DOHH2 (cell line): ENCODE measurements around the gene CLK3.

Experiments
- H3F3A ChIP-seq: fragments of 200-600 bp; sonication (generic), shearing (Covaris generic); 2 replicates; pipeline ENCODE4 v1.6.0; 2016; ENCODE audit warnings: antibody characterized with exemption, mild to moderate bottlenecking; ENCODE audit not compliant: control insufficient read depth, insufficient read depth
- H3K27ac ChIP-seq: fragments of 200-600 bp; sonication (generic); 2 replicates; pipeline ENCODE4 v1.5.1; 2014; ENCODE audit warnings: low read depth, mild to moderate bottlenecking, low read length, moderate library complexity
- H3K27me3 ChIP-seq: fragments of 200-600 bp; sonication (generic); 2 replicates; pipeline ENCODE4 v1.6.1; 2014; ENCODE audit warnings: mild to moderate bottlenecking, low read length, mixed read lengths; ENCODE audit not compliant: control insufficient read depth
- H3K36me3 ChIP-seq: fragments of 200-600 bp; sonication (generic); 2 replicates; pipeline ENCODE4 v1.6.1; 2014; ENCODE audit warnings: mild to moderate bottlenecking, low read length, moderate library complexity, mixed read lengths; ENCODE audit not compliant: control insufficient read depth
- H3K4me1 ChIP-seq: fragments of 200-600 bp; sonication (generic); 2 replicates; pipeline ENCODE4 v1.6.1; 2014; ENCODE audit warnings: mild to moderate bottlenecking, low read length, mixed read lengths; ENCODE audit not compliant: control insufficient read depth
- H3K4me2 ChIP-seq: fragments of 200-600 bp; sonication (generic); 2 replicates; pipeline ENCODE4 v1.6.0; 2014; ENCODE audit warnings: mild to moderate bottlenecking, low read length, moderate library complexity
- H3K4me3 ChIP-seq: fragments of 200-600 bp; sonication (generic); 2 replicates; pipeline ENCODE4 v1.5.1; 2014; ENCODE audit warnings: mild to moderate bottlenecking, low read length, mixed read lengths
- H3K79me2 ChIP-seq: fragments of 200-600 bp; sonication (generic); 2 replicates; pipeline ENCODE4 v1.6.1; 2014; ENCODE audit warnings: mild to moderate bottlenecking, low read length, mixed read lengths; ENCODE audit not compliant: control insufficient read depth
- H3K9me2 ChIP-seq: fragments of 200-600 bp; sonication (generic); replicated peaks from 2 replicates; pipeline ENCODE4 v1.6.1; 2014; ENCODE audit warnings: mild to moderate bottlenecking, low read length, mixed read lengths; ENCODE audit not compliant: control insufficient read depth
- H3K9me3 ChIP-seq: fragments of 200-600 bp; sonication (generic); 2 replicates; pipeline ENCODE4 v1.6.1; 2014; ENCODE audit warnings: antibody characterized with exemption, low read length, mixed read lengths; ENCODE audit not compliant: control insufficient read depth, insufficient read depth
- H4K20me1 ChIP-seq: fragments of 200-600 bp; sonication (generic); 2 replicates; pipeline ENCODE4 v1.6.0; 2014; ENCODE audit warnings: low read depth, mild to moderate bottlenecking, antibody characterized with exemption, low read length, moderate library complexity; ENCODE audit not compliant: control insufficient read depth, insufficient read depth
- CTCF ChIP-seq: fragments of 200-600 bp; sonication (generic); IDR thresholded peaks from one replicate; pipeline ENCODE4 v1.5.1; 2014; ENCODE audit warnings: antibody characterized with exemption, mild to moderate bottlenecking, low read depth, low read length; ENCODE audit not compliant: poor library complexity, severe bottlenecking
- EZH2phosphoT487 ChIP-seq: fragments of 200-600 bp; sonication (generic); IDR thresholded peaks from 2 replicates; pipeline ENCODE4 v1.6.1; 2017; ENCODE audit warnings: borderline replicate concordance, mild to moderate bottlenecking, antibody characterized with exemption, low read length, moderate library complexity, mixed read lengths

Gene CLK3

GRCh38 chr15:74676801-74677200 is 61.2 kb downstream of the CLK3 start:
- H3K9me3 ChIP-seq, result no peaks in the 10 kb centered on the region
- H3K4me3 ChIP-seq, result no peak overlapping the region
- no peaks in the 10 kb centered on the region for H3K4me1 ChIP-seq
- no peaks in the 10 kb centered on the region for H3K9me2 ChIP-seq
- H3K79me2 ChIP-seq, result peaks cover 41% of the 10 kb centered on the region
- H4K20me1 ChIP-seq, result no peaks in the 10 kb centered on the region
- no peak for TF ChIP-seq EZH2phosphoT487
- no peak for TF ChIP-seq CTCF
- H3K36me3 ChIP-seq, result peaks cover 13% of the 10 kb centered on the region
- H3K4me2 ChIP-seq, result no peak overlapping the region
- no peaks in the 10 kb centered on the region for H3F3A ChIP-seq
- H3K27ac ChIP-seq, result no peak overlapping the region
- no peaks in the 10 kb centered on the region for H3K27me3 ChIP-seq
